Trophoblast cell (in vitro differentiated cells and primary cell): ENCODE measurements around the gene ATXN1.

ENCODE experiments used
- DNase-seq, 2 donors: peaks; one replicate each; pipeline ENCODE4 v3.0.0-alpha.2; 2016
- H2AFZ ChIP-seq: 2 replicates; pipeline ENCODE4 v1.6.1; 2013; ENCODE audit warnings: low read length, moderate library complexity, mild to moderate bottlenecking; ENCODE audit not compliant: insufficient read depth, poor library complexity
- H2AK5ac ChIP-seq: 2 replicates; pipeline ENCODE4 v1.6.1; 2013; ENCODE audit warnings: mild to moderate bottlenecking, low read length
- H2BK120ac ChIP-seq: 2 replicates; pipeline ENCODE4 v1.6.1; 2013; ENCODE audit warnings: low read length, mild to moderate bottlenecking, moderate library complexity; ENCODE audit not compliant: insufficient read depth, poor library complexity
- H2BK12ac ChIP-seq: 2 replicates; pipeline ENCODE4 v1.6.1; 2013; ENCODE audit warnings: mild to moderate bottlenecking, low read length, moderate library complexity
- H2BK5ac ChIP-seq: 2 replicates; pipeline ENCODE4 v1.6.1; 2013; ENCODE audit warnings: low read length, low read depth, moderate library complexity, mild to moderate bottlenecking; ENCODE audit not compliant: poor library complexity
- H3K14ac ChIP-seq: 2 replicates; pipeline ENCODE4 v1.6.1; 2013; ENCODE audit warnings: mild to moderate bottlenecking, low read length
- H3K18ac ChIP-seq: 2 replicates; pipeline ENCODE4 v1.6.1; 2013; ENCODE audit warnings: mild to moderate bottlenecking, low read length
- H3K23ac ChIP-seq: 2 replicates; pipeline ENCODE4 v1.6.1; 2013; ENCODE audit warnings: low read length
- H3K27ac ChIP-seq: 2 replicates; pipeline ENCODE4 v1.5.1; 2013; ENCODE audit warnings: low read depth, mild to moderate bottlenecking, inconsistent platforms, low read length, moderate library complexity
- H3K27me3 ChIP-seq: 2 replicates; pipeline ENCODE4 v1.6.1; 2013; ENCODE audit warnings: inconsistent platforms, mild to moderate bottlenecking, low read length, moderate library complexity; ENCODE audit not compliant: insufficient read depth
- H3K36me3 ChIP-seq, 2 experiments: 1 replicate in 1 of 2; 2 replicates in 1 of 2; pipeline ENCODE4 v1.6.1; 2013; ENCODE audit warnings: low read length in 2 of 2, mild to moderate bottlenecking in 2 of 2, moderate library complexity in 1 of 2; ENCODE audit not compliant: insufficient read depth in 2 of 2, control insufficient read depth in 1 of 2
- H3K4ac ChIP-seq: 2 replicates; pipeline ENCODE4 v1.6.1; 2013; ENCODE audit warnings: low read depth, mild to moderate bottlenecking, low read length, moderate library complexity
- H3K4me1 ChIP-seq, 2 experiments: 1 replicate in 1 of 2; 2 replicates in 1 of 2; pipeline ENCODE4 v1.6.1; 2013; ENCODE audit warnings: low read length in 2 of 2, mild to moderate bottlenecking in 2 of 2, moderate library complexity in 1 of 2; ENCODE audit not compliant: insufficient read depth in 2 of 2, control insufficient read depth in 1 of 2
- H3K4me2 ChIP-seq: 2 replicates; pipeline ENCODE4 v1.6.1; 2013; ENCODE audit warnings: inconsistent platforms, mild to moderate bottlenecking, low read length, moderate library complexity
- H3K4me3 ChIP-seq: 2 replicates; pipeline ENCODE4 v1.5.1; 2013; ENCODE audit warnings: mild to moderate bottlenecking, low read depth, low read length, inconsistent platforms
- H3K79me1 ChIP-seq: one replicate; pipeline ENCODE4 v1.6.1; 2013; ENCODE audit warnings: low read length
- H3K79me2 ChIP-seq: 2 replicates; pipeline ENCODE4 v1.6.1; 2013; ENCODE audit warnings: low read length, mild to moderate bottlenecking; ENCODE audit not compliant: control insufficient read depth, insufficient read depth, poor library complexity
- H3K9ac ChIP-seq: 2 replicates; pipeline ENCODE4 v1.6.1; 2013; ENCODE audit warnings: mild to moderate bottlenecking, low read length
- H3K9me3 ChIP-seq: 2 replicates; pipeline ENCODE4 v1.6.1; 2013; ENCODE audit warnings: low read depth, mild to moderate bottlenecking, control low read depth, inconsistent platforms, low read length; ENCODE audit not compliant: insufficient read depth
- H4K12ac ChIP-seq: 2 replicates; pipeline ENCODE4 v1.6.1; 2013; ENCODE audit warnings: low read depth, mild to moderate bottlenecking, low read length, moderate library complexity
- H4K8ac ChIP-seq: 2 replicates; pipeline ENCODE4 v1.6.1; 2013; ENCODE audit warnings: low read depth, mild to moderate bottlenecking, low read length, moderate library complexity
- H4K91ac ChIP-seq: one replicate; pipeline ENCODE4 v1.6.1; 2013; ENCODE audit warnings: low read depth, mild to moderate bottlenecking, low read length, moderate library complexity
- WGBS: extraction: QIAGEN DNeasy Blood & Tissue Kit; methylation state at CpG from one replicate; pipeline ENCODE4 v1.1.7; 2013; ENCODE audit warnings: missing lambda C conversion rate; ENCODE audit not compliant: insufficient read length, insufficient coverage; ENCODE audit errors: extremely low coverage; 5-methylcytosine and 5-hydroxymethylcytosine counted together

Gene ATXN1

DNA sequence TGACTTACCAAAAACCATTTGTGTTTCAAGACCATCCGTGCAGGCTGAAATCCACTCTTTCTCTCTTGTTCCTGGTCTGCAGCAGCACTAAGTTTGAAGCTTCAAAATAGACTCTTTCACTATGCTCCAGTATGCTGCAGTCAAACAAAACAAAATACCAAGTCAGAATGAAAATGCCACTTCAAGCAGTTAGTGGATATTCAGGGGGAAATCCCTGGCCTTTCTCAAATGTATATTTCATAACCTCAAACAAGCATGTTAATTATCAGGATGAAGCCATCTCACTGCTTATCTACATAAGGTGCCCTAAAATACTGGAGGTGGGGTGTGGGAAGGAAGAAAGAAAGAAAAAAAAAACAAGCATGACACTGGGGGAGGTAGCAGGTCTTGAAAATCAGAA is 103.5 kb downstream of the ATXN1 start:
- Histone ChIP-seq H3K23ac (no peak overlapping the region), H3K36me3 (peaks cover 3 to 5% of the 10 kb centered on the region in 2 experiments), H3K18ac (no peak overlapping the region), H2AK5ac (no peak overlapping the region), H4K12ac (no peak overlapping the region), H2BK120ac (no peak overlapping the region), H3K9ac (no peak overlapping the region), H3K79me2 (no peaks in the 10 kb centered on the region), H4K8ac (no peak overlapping the region), H2BK12ac (no peak overlapping the region), H4K91ac (no peak overlapping the region), H3K79me1 (no peaks in the 10 kb centered on the region), H2AFZ (no peak overlapping the region), H2BK5ac (no peak overlapping the region), H3K14ac (no peak overlapping the region), H3K4me3 (no peak overlapping the region), H3K27me3 (no peaks in the 10 kb centered on the region), H3K4me1 (no peaks in the 10 kb centered on the region), H3K4me2 (no peak overlapping the region), H3K4ac (no peak overlapping the region), H3K27ac (no peak overlapping the region), H3K9me3 (peaks cover 2% of the 10 kb centered on the region)
- WGBS: no CpG with 5 or more reads among the region's 1 CpG
- DNase-seq: no peak

DNA sequence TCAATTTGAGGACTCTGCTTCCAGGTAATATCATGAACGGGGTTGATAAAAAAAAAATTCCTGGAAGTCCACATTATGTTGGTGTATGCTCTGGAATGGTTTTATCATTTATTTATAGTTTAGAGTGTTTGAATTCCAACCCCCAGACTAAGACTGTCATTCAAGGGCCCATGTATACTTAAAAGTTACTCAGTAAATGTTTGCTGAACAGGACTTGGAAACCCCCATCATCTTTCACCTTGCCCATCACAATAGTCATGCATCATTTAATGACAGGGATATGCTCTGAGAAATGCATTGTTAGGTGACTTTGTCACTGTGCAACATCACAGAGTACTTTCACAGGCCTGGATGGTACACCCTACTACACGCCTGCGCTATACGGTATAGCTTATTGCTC is 104.8 kb downstream of the ATXN1 start:
- no peak overlapping the region for H3K18ac ChIP-seq
- no peak overlapping the region for H3K14ac ChIP-seq
- H2AFZ ChIP-seq: no peak overlapping the region
- no peak overlapping the region for H3K4ac ChIP-seq
- no peak overlapping the region for H4K91ac ChIP-seq
- no peak overlapping the region for H2AK5ac ChIP-seq
- no peak overlapping the region for H2BK12ac ChIP-seq
- no peaks in the 10 kb centered on the region for H3K79me1 ChIP-seq
- no peak overlapping the region for H3K4me3 ChIP-seq
- peaks cover under 1% of the 10 kb centered on the region for H3K9me3 ChIP-seq
- no peak overlapping the region for H3K4me2 ChIP-seq
- H2BK5ac ChIP-seq: no peak overlapping the region
- H3K36me3 ChIP-seq: peaks cover 3 to 5% of the 10 kb centered on the region in 2 experiments
- no peaks in the 10 kb centered on the region for H3K27me3 ChIP-seq
- no peak overlapping the region for H2BK120ac ChIP-seq
- no peaks in the 10 kb centered on the region for H3K79me2 ChIP-seq
- no peak overlapping the region for H3K9ac ChIP-seq
- H3K4me1 ChIP-seq: no peaks in the 10 kb centered on the region
- no CpG with 5 or more reads among the region's 4 CpGs for WGBS
- no peak overlapping the region for H3K23ac ChIP-seq
- DNase-seq: no peak
- no peak overlapping the region for H3K27ac ChIP-seq
- H4K12ac ChIP-seq: no peak overlapping the region
- H4K8ac ChIP-seq: no peak overlapping the region

DNA sequence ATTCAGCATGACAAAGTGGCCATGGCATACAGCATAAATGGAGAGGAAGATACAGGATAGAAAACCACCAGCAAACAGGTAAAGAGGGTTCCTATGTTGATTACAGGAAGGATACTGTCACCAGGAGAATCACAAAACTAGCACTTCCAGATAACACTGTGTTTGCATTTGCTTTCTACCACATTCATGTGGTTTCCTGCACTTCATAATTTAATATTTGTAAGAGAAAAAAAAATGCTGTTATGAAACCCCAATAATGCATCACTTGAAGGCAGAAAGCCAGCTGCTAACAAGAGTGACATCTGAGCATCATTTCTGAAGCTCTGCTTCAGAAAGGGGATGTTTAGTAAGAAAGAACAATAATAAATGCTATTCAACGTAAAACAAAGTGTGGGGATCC is 106.6 kb downstream of the ATXN1 start:
- Histone ChIP-seq H2BK5ac (no peak overlapping the region), H2BK120ac (no peak overlapping the region), H4K8ac (no peak overlapping the region), H3K4ac (no peak overlapping the region), H4K12ac (no peak overlapping the region), H4K91ac (no peak overlapping the region), H3K9me3 (no peaks in the 10 kb centered on the region), H2AFZ (no peak overlapping the region), H3K27me3 (no peaks in the 10 kb centered on the region), H3K36me3 (peaks cover 3 to 5% of the 10 kb centered on the region in 2 experiments), H3K27ac (no peak overlapping the region), H3K23ac (no peak overlapping the region), H3K18ac (no peak overlapping the region), H3K4me3 (no peak overlapping the region), H3K79me1 (no peaks in the 10 kb centered on the region), H3K4me1 (no peaks in the 10 kb centered on the region), H3K79me2 (no peaks in the 10 kb centered on the region), H2BK12ac (no peak overlapping the region), H3K9ac (no peak overlapping the region), H2AK5ac (no peak overlapping the region), H3K4me2 (no peak overlapping the region), H3K14ac (no peak overlapping the region)
- WGBS: no CpG with 5 or more reads among the region's 1 CpG
- no peak for DNase-seq

DNA sequence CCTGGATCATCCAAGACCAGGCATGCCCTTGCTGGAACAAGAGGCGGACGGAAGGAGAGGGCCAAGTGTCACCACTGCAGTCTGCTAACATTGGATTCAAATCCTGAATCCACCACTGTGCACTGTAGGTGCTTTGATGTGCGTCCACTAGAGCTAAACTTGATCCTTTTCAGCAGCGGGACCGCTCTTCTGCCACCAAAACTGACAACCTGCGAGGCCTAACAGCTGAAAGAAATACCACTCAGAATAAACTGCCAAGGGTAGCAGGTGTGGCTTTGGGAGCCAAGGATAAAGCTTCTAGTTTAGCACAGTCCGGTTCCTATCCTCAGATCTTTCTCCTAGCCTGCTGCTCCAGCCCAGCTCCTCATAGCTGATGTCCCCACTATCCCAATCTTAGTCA is 108.0 kb downstream of the ATXN1 start:
- H3K4ac ChIP-seq: no peak overlapping the region
- H3K79me1 ChIP-seq: no peaks in the 10 kb centered on the region
- H3K36me3 ChIP-seq: peaks cover 3 to 5% of the 10 kb centered on the region in 2 experiments
- no peak overlapping the region for H3K18ac ChIP-seq
- H3K9ac ChIP-seq: no peak overlapping the region
- no peak overlapping the region for H3K4me2 ChIP-seq
- no peak overlapping the region for H3K4me3 ChIP-seq
- H2BK5ac ChIP-seq: no peak overlapping the region
- DNase-seq: no peak
- no peak overlapping the region for H3K23ac ChIP-seq
- no peaks in the 10 kb centered on the region for H3K4me1 ChIP-seq
- H3K27me3 ChIP-seq: no peaks in the 10 kb centered on the region
- no peaks in the 10 kb centered on the region for H3K79me2 ChIP-seq
- WGBS: no CpG with 5 or more reads among the region's 7 CpGs
- H4K8ac ChIP-seq: no peak overlapping the region
- no peak overlapping the region for H2BK120ac ChIP-seq
- no peak overlapping the region for H4K12ac ChIP-seq
- no peak overlapping the region for H2AFZ ChIP-seq
- H2AK5ac ChIP-seq: no peak overlapping the region
- no peak overlapping the region for H3K27ac ChIP-seq
- no peaks in the 10 kb centered on the region for H3K9me3 ChIP-seq
- H4K91ac ChIP-seq: no peak overlapping the region
- H2BK12ac ChIP-seq: no peak overlapping the region
- no peak overlapping the region for H3K14ac ChIP-seq
